CD8-positive, alpha-beta memory T cell (primary cell): Measurements from ENCODE around the gene KCNH5. TPM values are rescaled to one million over a fixed set of nuclear protein-coding genes. Genes with fewer than 3 reads are reported as not detected.

Source experiments
- CTCF ChIA-PET: fragments of 350-600 bp; sonication (Branson Sonifier 250); formaldehyde crosslinking; loops from one replicate; lab custom pipeline; 2021; ENCODE audit warnings: antibody characterized with exemption; lab: Charles Lee
- POLR2A ChIA-PET: fragments of 350-600 bp; sonication (Branson Sonifier 250); formaldehyde crosslinking; loops from one replicate; lab custom pipeline; 2021; ENCODE audit warnings: antibody characterized with exemption; lab: Charles Lee
- DNase-seq, 5 donors: peaks; one replicate each; pipeline versions ENCODE4 v3.0.0 to v3.0.0-alpha.2; 2020 to 2022; ENCODE audit warnings: mixed read lengths in 1 of 5
- H3K27ac ChIP-seq: one replicate; pipeline ENCODE4 v1.7.0; 2013; ENCODE audit warnings: low read depth, mild to moderate bottlenecking, low read length, moderate library complexity
- H3K27me3 ChIP-seq: 2 replicates; pipeline ENCODE4 v1.7.0; 2013; ENCODE audit warnings: low read length, mild to moderate bottlenecking; ENCODE audit not compliant: insufficient read depth, poor library complexity, severe bottlenecking
- H3K36me3 ChIP-seq: 2 replicates; pipeline ENCODE4 v1.7.0; 2013; ENCODE audit warnings: mild to moderate bottlenecking, low read length, moderate library complexity; ENCODE audit not compliant: insufficient read depth
- H3K4me1 ChIP-seq: 2 replicates; pipeline ENCODE4 v1.7.0; 2013; ENCODE audit warnings: mild to moderate bottlenecking, low read length, moderate library complexity; ENCODE audit not compliant: insufficient read depth
- H3K4me3 ChIP-seq: 2 replicates; pipeline ENCODE4 v1.7.0; 2013; ENCODE audit warnings: mild to moderate bottlenecking, low read length
- H3K9me3 ChIP-seq: 2 replicates; pipeline ENCODE4 v1.7.0; 2013; ENCODE audit warnings: mild to moderate bottlenecking, low read length
- H3K27ac Mint-ChIP-seq, 8 donors: one replicate each; pipeline ENCODE4 v1.8.0; 2020 to 2021; ENCODE audit warnings: mixed read lengths in 8 of 8, mild to moderate bottlenecking in 6 of 8, inconsistent platforms in 3 of 8, moderate library complexity in 3 of 8
- H3K27me3 Mint-ChIP-seq, 2 donors: one replicate each; pipeline ENCODE4 v1.8.0; 2020 to 2021; ENCODE audit warnings: mixed read lengths in 2 of 2, mild to moderate bottlenecking in 1 of 2, moderate library complexity in 1 of 2
- H3K36me3 Mint-ChIP-seq, 3 donors: one replicate each; pipeline ENCODE4 v1.8.0; 2020 to 2021; ENCODE audit warnings: mixed read lengths in 3 of 3, inconsistent platforms in 1 of 3, mild to moderate bottlenecking in 1 of 3
- H3K4me1 Mint-ChIP-seq, 3 donors: one replicate each; pipeline ENCODE4 v1.8.0; 2020 to 2021; ENCODE audit warnings: mixed read lengths in 3 of 3, inconsistent platforms in 1 of 3, mild to moderate bottlenecking in 1 of 3
- H3K4me3 Mint-ChIP-seq, 7 donors: one replicate each; pipeline ENCODE4 v1.8.0; 2020 to 2021; ENCODE audit warnings: mixed read lengths in 7 of 7, mild to moderate bottlenecking in 6 of 7, moderate library complexity in 4 of 7, inconsistent platforms in 2 of 7
- H3K9me3 Mint-ChIP-seq, 5 donors: one replicate each; pipeline ENCODE4 v1.8.0; 2020 to 2022; ENCODE audit warnings: mixed read lengths in 5 of 5, mild to moderate bottlenecking in 3 of 5, moderate library complexity in 2 of 5, inconsistent platforms in 1 of 5
- polyA plus RNA-seq: library from polyadenylated mRNA; unstranded; fragments of 300-500 nt; fragmentation: Illumina TruSeq; gene quantifications from one replicate; pipeline ENCODE4 v1.2.3, GENCODE V29; 2021
- total RNA-seq, 2 experiments: library from RNA; stranded (reverse); gene quantifications; one replicate each; pipeline ENCODE4 v1.2.3, GENCODE V29; 2021

KCNH5 gene
- total and polyA plus RNA-seq, 3 experiments from 2014 or later = not detected

DNA sequence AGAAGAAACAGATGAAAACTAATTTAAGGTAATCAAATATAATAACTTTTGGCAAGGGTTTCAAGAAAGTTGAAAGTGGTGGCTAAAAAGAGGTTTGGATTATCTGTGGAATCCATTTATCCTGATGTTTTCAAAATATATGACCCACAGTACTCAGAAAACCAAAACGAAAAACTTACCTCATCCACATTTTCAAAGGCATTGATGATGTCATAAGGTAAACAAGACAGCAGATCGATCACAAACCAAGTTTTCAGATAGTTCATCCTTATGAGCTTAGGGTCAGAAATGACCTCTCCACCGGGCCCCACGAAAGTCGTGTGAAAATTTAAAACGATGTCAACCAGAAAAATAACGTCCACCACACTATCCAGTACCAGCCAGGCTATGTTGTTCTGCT lies 64.6 kb downstream of the KCNH5 start:
- Mint-ChIP-seq H3K27me3 (peaks cover 0 to 2% of the 10 kb centered on the region in 2 donors), H3K27ac (no peak overlapping the region), H3K36me3 (peaks cover 0 to under 1% (median 0%) of the 10 kb centered on the region in 3 donors), H3K4me3 (no peak overlapping the region), H3K4me1 (no peaks in the 10 kb centered on the region), H3K9me3 (peaks cover 0 to 9% (median 0%) of the 10 kb centered on the region in 5 donors)
- Histone ChIP-seq H3K27ac (no peak overlapping the region), H3K9me3 (no peaks in the 10 kb centered on the region), H3K4me1 (no peaks in the 10 kb centered on the region), H3K36me3 (no peaks in the 10 kb centered on the region), H3K4me3 (no peak overlapping the region), H3K27me3 (no peaks in the 10 kb centered on the region)
- CTCF ChIA-PET = no interaction called here
- POLR2A ChIA-PET = no interaction called here
- DNase-seq = no peak

DNA sequence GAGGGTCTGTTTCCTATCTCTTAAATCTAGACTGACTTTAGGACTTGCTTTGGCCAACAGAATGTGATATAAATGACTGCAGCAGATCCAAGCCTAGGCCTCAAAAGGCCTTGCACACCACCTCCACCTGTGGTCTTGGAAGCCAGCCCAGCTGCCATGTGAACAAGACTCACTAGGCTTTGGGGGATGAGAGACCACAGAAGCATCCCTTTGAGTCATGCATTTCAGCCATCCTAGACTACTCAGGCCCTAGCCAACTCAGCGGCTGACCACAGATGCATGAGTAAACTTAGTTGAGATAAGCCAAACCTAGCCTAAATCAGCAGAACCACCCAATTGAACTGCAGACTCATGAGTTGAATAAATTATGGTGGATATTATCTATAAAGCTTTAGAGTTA lies 87.7 kb downstream of the KCNH5 start:
- H3K4me1 ChIP-seq = no peaks in the 10 kb centered on the region
- POLR2A ChIA-PET = no interaction called here
- H3K4me3 ChIP-seq = no peak overlapping the region
- H3K27me3 ChIP-seq = no peaks in the 10 kb centered on the region
- no peaks in the 10 kb centered on the region for H3K9me3 ChIP-seq
- no peak for DNase-seq
- no peak overlapping the region for H3K4me3 Mint-ChIP-seq
- no peaks in the 10 kb centered on the region for H3K27me3 Mint-ChIP-seq
- H3K36me3 ChIP-seq = no peaks in the 10 kb centered on the region
- CTCF ChIA-PET = no interaction called here
- H3K9me3 Mint-ChIP-seq = peaks cover 2 to 4% (median 3%) of the 10 kb centered on the region in 5 donors
- H3K4me1 Mint-ChIP-seq = no peaks in the 10 kb centered on the region
- no peak overlapping the region for H3K27ac ChIP-seq
- no peaks in the 10 kb centered on the region for H3K36me3 Mint-ChIP-seq
- no peak overlapping the region for H3K27ac Mint-ChIP-seq

DNA sequence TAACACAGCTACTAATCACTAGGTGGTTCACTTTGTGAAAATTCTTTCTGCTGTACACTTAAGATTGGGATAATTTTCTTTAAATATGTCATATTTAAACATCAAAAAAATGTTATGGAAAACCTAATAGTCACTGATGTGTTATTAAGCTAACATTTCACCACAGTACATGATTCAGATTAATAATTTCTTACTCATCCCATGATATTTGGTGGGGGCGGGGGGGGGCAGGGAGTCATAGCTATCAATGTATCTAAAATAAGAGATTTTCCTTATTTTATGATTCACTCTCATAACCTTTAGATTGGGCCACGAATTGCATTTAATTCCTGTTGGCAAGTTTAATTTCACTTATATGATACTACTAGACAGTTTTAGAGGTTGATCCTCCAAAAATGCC lies 88.8 kb downstream of the KCNH5 start:
- Histone ChIP-seq H3K4me1 (no peaks in the 10 kb centered on the region), H3K9me3 (no peaks in the 10 kb centered on the region), H3K27ac (no peak overlapping the region), H3K27me3 (no peaks in the 10 kb centered on the region), H3K4me3 (no peak overlapping the region), H3K36me3 (no peaks in the 10 kb centered on the region)
- no peak overlapping the region for H3K27ac Mint-ChIP-seq
- no peaks in the 10 kb centered on the region for H3K27me3 Mint-ChIP-seq
- H3K9me3 Mint-ChIP-seq = peaks cover 0 to 8% (median 1%) of the 10 kb centered on the region in 5 donors
- H3K4me1 Mint-ChIP-seq = no peaks in the 10 kb centered on the region
- ChIA-PET POLR2A (no interaction called here), CTCF (no interaction called here)
- no peak overlapping the region for H3K4me3 Mint-ChIP-seq
- no peaks in the 10 kb centered on the region for H3K36me3 Mint-ChIP-seq
- no peak for DNase-seq

DNA sequence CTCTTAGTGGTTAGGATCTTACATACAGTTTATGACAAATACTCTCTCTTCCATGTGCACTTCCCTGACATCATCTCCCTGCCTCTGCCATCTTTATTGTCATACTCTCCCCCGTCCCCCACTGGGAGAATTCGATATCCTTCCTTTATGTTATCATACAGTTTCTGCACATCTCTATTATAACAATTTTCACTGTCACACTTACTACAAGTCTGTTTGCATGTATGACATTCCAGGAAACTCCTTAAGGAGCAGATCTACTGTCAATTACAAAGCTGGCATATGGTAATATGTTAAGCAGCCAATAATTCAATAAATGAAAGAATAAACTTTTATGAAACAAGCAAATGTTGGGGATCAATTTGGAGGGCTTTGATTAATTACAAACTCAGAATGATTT lies 91.1 kb downstream of the KCNH5 start:
- Mint-ChIP-seq H3K27ac (no peak overlapping the region), H3K27me3 (no peaks in the 10 kb centered on the region), H3K9me3 (peaks cover 0 to 8% (median 1%) of the 10 kb centered on the region in 5 donors), H3K4me3 (no peak overlapping the region), H3K4me1 (no peaks in the 10 kb centered on the region), H3K36me3 (no peaks in the 10 kb centered on the region)
- CTCF ChIA-PET = no interaction called here
- POLR2A ChIA-PET = no interaction called here
- Histone ChIP-seq H3K36me3 (no peaks in the 10 kb centered on the region), H3K9me3 (no peaks in the 10 kb centered on the region), H3K27me3 (no peaks in the 10 kb centered on the region), H3K4me1 (no peaks in the 10 kb centered on the region), H3K27ac (no peak overlapping the region), H3K4me3 (no peak overlapping the region)
- no peak for DNase-seq

DNA sequence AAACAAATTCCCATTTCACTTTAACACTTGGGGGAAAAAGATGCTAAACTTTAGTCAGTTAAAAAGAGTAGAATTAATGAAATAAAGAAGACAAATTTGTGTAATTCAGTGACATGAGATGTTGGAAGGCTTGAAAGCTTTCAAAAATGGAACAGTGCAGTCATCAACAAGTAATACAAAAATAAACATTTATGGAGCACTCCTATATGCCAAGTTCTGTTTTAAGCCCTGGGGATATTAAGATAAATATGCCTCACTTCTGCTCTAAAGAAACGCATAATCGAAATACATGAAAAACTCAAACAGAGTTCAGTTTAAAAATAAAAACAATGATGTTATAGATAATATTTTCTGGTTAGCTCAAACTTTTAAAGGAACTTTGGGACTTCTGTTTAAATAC lies 93.0 kb downstream of the KCNH5 start:
- no peak for DNase-seq
- Histone ChIP-seq H3K4me3 (no peak overlapping the region), H3K27ac (no peak overlapping the region), H3K36me3 (no peaks in the 10 kb centered on the region), H3K4me1 (no peaks in the 10 kb centered on the region), H3K27me3 (no peaks in the 10 kb centered on the region), H3K9me3 (no peaks in the 10 kb centered on the region)
- ChIA-PET CTCF (no interaction called here), POLR2A (no interaction called here)
- H3K4me3 Mint-ChIP-seq = no peak overlapping the region
- peaks cover 0 to 8% (median 0%) of the 10 kb centered on the region in 5 donors for H3K9me3 Mint-ChIP-seq
- no peaks in the 10 kb centered on the region for H3K4me1 Mint-ChIP-seq
- no peak overlapping the region for H3K27ac Mint-ChIP-seq
- H3K27me3 Mint-ChIP-seq = no peaks in the 10 kb centered on the region
- H3K36me3 Mint-ChIP-seq = no peaks in the 10 kb centered on the region

DNA sequence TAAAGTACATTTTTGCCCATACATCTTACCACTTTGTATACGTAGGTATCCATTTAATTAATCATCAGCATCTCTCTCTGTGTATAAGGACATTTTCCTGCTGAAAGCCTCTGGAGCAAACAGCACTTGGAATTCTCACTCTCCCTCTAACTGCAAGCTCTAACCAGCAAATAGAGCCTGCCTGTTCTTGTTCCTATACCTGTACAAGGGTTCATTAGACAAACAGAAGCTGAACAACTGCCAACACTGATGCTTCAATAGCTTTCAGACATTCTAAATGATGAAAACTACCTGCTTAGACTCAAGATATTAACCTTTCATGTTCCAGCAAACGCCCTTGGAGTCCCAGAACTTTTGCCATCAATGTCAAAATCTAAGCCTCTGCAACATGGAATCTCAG lies 98.0 kb downstream of the KCNH5 start:
- ChIA-PET POLR2A (no interaction called here), CTCF (no interaction called here)
- H3K9me3 ChIP-seq = no peaks in the 10 kb centered on the region
- no peak for DNase-seq
- Mint-ChIP-seq H3K36me3 (no peaks in the 10 kb centered on the region), H3K27me3 (no peaks in the 10 kb centered on the region), H3K9me3 (peaks cover 0 to 4% (median 0%) of the 10 kb centered on the region in 5 donors), H3K4me1 (no peaks in the 10 kb centered on the region), H3K4me3 (no peak overlapping the region), H3K27ac (no peak overlapping the region)
- H3K27ac ChIP-seq = no peak overlapping the region
- H3K36me3 ChIP-seq = no peaks in the 10 kb centered on the region
- H3K4me1 ChIP-seq = no peaks in the 10 kb centered on the region
- no peak overlapping the region for H3K4me3 ChIP-seq
- no peaks in the 10 kb centered on the region for H3K27me3 ChIP-seq

DNA sequence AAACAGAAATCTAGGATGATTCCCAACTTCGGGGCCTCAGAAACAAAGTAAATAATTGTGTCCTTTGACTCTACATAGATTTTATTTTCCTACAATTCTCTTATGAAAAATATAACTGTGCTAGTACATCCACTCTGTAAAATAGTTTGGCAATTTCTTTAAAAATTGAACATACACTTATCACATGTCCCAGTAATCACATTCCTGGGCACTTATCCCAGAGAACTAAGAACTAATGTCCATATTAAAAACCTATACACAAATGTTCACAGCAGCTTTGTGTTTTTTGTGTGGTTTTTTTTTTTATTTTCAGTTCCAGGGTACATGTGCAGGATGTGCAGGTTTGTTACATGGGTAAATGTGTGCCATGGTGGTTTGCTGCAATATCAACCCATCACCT lies 99.0 kb downstream of the KCNH5 start:
- no peaks in the 10 kb centered on the region for H3K36me3 ChIP-seq
- Mint-ChIP-seq H3K27ac (no peak overlapping the region), H3K9me3 (peaks cover 0 to 2% (median 0%) of the 10 kb centered on the region in 5 donors), H3K36me3 (no peaks in the 10 kb centered on the region), H3K4me3 (no peak overlapping the region), H3K4me1 (no peaks in the 10 kb centered on the region), H3K27me3 (no peaks in the 10 kb centered on the region)
- H3K27me3 ChIP-seq = no peaks in the 10 kb centered on the region
- H3K9me3 ChIP-seq = no peaks in the 10 kb centered on the region
- H3K27ac ChIP-seq = no peak overlapping the region
- no peak for DNase-seq
- H3K4me1 ChIP-seq = no peaks in the 10 kb centered on the region
- POLR2A ChIA-PET = no interaction called here
- H3K4me3 ChIP-seq = no peak overlapping the region
- CTCF ChIA-PET = no interaction called here

DNA sequence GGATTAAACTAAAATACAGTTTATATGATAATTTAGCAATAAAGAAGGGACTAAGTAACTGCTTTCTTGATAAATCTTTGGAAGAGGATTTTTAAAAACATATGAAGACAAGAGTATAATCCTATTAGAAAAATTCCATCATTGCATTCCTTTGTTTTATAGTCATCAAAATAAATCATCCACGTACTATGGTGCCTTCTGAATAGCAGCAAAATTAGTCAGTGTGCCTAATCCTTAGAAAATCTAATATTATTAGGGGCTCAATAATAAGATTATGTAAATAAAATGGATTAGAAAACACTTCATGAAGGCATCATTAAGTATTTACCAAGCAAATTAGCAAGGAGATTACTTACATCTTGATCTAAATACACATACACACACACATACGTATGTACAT lies 102.1 kb downstream of the KCNH5 start:
- H3K27me3 ChIP-seq = no peaks in the 10 kb centered on the region
- H3K4me1 ChIP-seq = no peaks in the 10 kb centered on the region
- no peaks in the 10 kb centered on the region for H3K36me3 ChIP-seq
- Mint-ChIP-seq H3K27me3 (no peaks in the 10 kb centered on the region), H3K27ac (no peak overlapping the region), H3K4me1 (no peaks in the 10 kb centered on the region), H3K36me3 (no peaks in the 10 kb centered on the region), H3K4me3 (no peak overlapping the region), H3K9me3 (peaks cover 0 to 4% (median 0%) of the 10 kb centered on the region in 5 donors)
- H3K9me3 ChIP-seq = no peaks in the 10 kb centered on the region
- no peak overlapping the region for H3K27ac ChIP-seq
- no peak for DNase-seq
- POLR2A ChIA-PET = no interaction called here
- H3K4me3 ChIP-seq = no peak overlapping the region
- CTCF ChIA-PET = no interaction called here

DNA sequence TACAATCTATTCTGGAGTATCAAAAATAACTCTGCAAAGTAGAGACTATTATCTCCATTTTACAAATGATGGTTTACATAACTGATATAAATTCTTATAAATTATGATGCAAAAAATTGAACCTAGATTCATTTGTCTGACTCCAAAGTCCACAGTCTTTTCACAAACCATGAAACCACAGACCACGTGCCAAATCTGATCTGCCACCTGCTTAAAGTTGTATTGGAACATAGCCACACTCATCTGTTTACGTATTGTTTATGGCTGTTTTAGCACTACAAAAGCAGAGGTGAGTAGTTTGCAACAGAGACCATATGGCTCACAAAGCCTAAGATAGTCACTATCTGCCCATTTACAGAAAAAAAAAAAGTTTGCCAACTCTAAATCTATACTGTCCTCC lies 105.3 kb downstream of the KCNH5 start:
- CTCF ChIA-PET = no interaction called here
- no peak overlapping the region for H3K27ac Mint-ChIP-seq
- no peaks in the 10 kb centered on the region for H3K27me3 ChIP-seq
- no peak overlapping the region for H3K27ac ChIP-seq
- H3K36me3 ChIP-seq = no peaks in the 10 kb centered on the region
- no peaks in the 10 kb centered on the region for H3K27me3 Mint-ChIP-seq
- H3K9me3 Mint-ChIP-seq = peaks cover 0 to 4% (median 2%) of the 10 kb centered on the region in 5 donors
- POLR2A ChIA-PET = no interaction called here
- no peaks in the 10 kb centered on the region for H3K4me1 Mint-ChIP-seq
- DNase-seq = no peak
- H3K4me3 Mint-ChIP-seq = no peak overlapping the region
- no peaks in the 10 kb centered on the region for H3K4me1 ChIP-seq
- H3K9me3 ChIP-seq = no peaks in the 10 kb centered on the region
- H3K36me3 Mint-ChIP-seq = no peaks in the 10 kb centered on the region
- no peak overlapping the region for H3K4me3 ChIP-seq
